Gastrocnemius medialis (tissue), 4 donors: ENCODE measurements around the gene NABP1. TPM values are rescaled to one million over a fixed set of nuclear protein-coding genes. Genes with fewer than 3 reads are reported as not detected.
A peak's percentile ranks its signal among the peaks of the same experiment; 100 is the strongest.

ENCODE experiments used
- ATAC-seq, 2 donors: fragments of 150-250 bp; one replicate each; pipeline ENCODE4 v1.9.1; 2016
- DNase-seq, 2 donors: peaks; one replicate each; pipeline ENCODE4 v3.0.0-alpha.2; 2019
- H3K27ac ChIP-seq, 4 donors: fragments of 200-600 bp; sonication (generic); 1 replicate in 1 of 4; 2 replicates in 3 of 4; pipeline ENCODE4 v1.5.1; 2016 to 2018; ENCODE audit warnings: mild to moderate bottlenecking in 2 of 4, moderate library complexity in 1 of 4
- H3K27me3 ChIP-seq, 3 donors: fragments of 200-600 bp; sonication (generic) in 2 of 3; 1 replicate in 1 of 3; 2 replicates in 2 of 3; pipeline versions ENCODE4 v1.5.1 to v1.6.0; 2016 to 2019; ENCODE audit warnings: mild to moderate bottlenecking in 1 of 3, moderate library complexity in 1 of 3
- H3K36me3 ChIP-seq, 2 donors: fragments of 200-600 bp; sonication (generic) in 1 of 2; one replicate each; pipeline ENCODE4 v1.5.1; 2017 to 2018
- H3K4me1 ChIP-seq, 2 donors: fragments of 200-600 bp; sonication (generic) in 1 of 2; one replicate each; pipeline ENCODE4 v1.5.1; 2016 to 2017; ENCODE audit warnings: mild to moderate bottlenecking in 2 of 2
- H3K4me3 ChIP-seq, 4 donors: fragments of 200-600 bp; sonication (generic) in 3 of 4; 1 replicate in 1 of 4; 2 replicates in 3 of 4; pipeline ENCODE4 v1.5.1; 2016 to 2019; ENCODE audit warnings: mild to moderate bottlenecking in 2 of 4
- H3K9me3 ChIP-seq, 3 donors: fragments of 200-600 bp; sonication (generic) in 2 of 3; 1 replicate in 1 of 3; 2 replicates in 2 of 3; pipeline ENCODE4 v1.5.1; 2016 to 2019
- CTCF ChIP-seq, 5 experiments: fragments of 450-650 bp in 3 of 5; fragments of 200-600 bp in 2 of 5; sonication (generic) in 2 of 5; IDR thresholded peaks in 4 of 5; conservative IDR thresholded peaks in 1 of 5; 1 replicate in 4 of 5; 2 replicates in 1 of 5; pipeline ENCODE4 v1.5.1; 2016 to 2019; ENCODE audit warnings: antibody characterized with exemption in 5 of 5, mild to moderate bottlenecking in 3 of 5, moderate library complexity in 3 of 5
- POLR2A ChIP-seq, 2 donors: fragments of 450-650 bp; IDR thresholded peaks; one replicate each; pipeline ENCODE4 v1.6.1; 2017; ENCODE audit warnings: antibody characterized with exemption in 2 of 2, mild to moderate bottlenecking in 2 of 2, moderate library complexity in 2 of 2
- in situ Hi-C, 4 donors: fragments of 200-750 bp; cut with MboI; loops; one replicate each; pipeline versions ENCODE4 v1.15.0 to v1.8.0; 2017; ENCODE audit warnings: low sequenced_read_pairs in 4 of 4
- intact Hi-C: fragments of 100-400 bp; cut with DNase I; formaldehyde crosslinking; loops from one replicate; pipeline ENCODE4 v1.15.1; 2023; ENCODE audit warnings: low total_unique reads
- total RNA-seq, 4 donors: library from RNA; depleted of rRNA; stranded (reverse); fragments of >200 nt; gene quantifications; one replicate each; pipeline versions ENCODE4 v1.1.0 to v1.2.3, GENCODE V29; 2016

NABP1 gene
- total RNA-seq, 4 donors from 2014 or later, result 0.63 to 5.5 (median 4.0) TPM

DNA sequence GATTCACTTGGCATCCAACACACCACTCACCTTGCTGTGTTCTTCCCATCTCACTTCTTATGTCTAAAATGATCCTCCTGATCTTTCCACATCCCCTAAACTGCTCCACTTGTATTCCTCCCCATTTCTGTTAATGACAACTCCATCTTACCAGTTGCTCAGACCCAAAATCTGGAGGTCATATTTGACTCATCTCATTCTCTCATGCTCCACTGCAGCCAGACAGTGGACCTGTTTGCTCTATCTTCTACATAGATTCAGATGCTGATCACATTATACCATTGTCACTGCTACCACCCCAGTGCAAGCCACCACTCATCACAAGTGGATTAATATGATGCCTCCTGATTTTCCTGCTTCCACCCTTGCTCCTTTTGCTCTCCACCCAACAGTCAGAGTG lies 7.9 kb upstream of the NABP1 start:
- in situ Hi-C loops, result no loop called here
- Histone ChIP-seq H3K4me1 (no peaks in the 10 kb centered on the region), H3K27ac (no peak overlapping the region), H3K9me3 (no peaks in the 10 kb centered on the region), H3K36me3 (no peaks in the 10 kb centered on the region), H3K27me3 (no peaks in the 10 kb centered on the region), H3K4me3 (no peak overlapping the region)
- intact Hi-C loops, result loop anchor here (10.0 kb wide), 2 partner anchors 505 to 1025 kb away; partner anchors contain the start of gene NAB1
- ATAC-seq (no peak), DNase-seq (no peak)
- TF ChIP-seq POLR2A (IDR thresholded peaks at IDR 0.05) (no peak), CTCF (IDR thresholded peaks at IDR 0.05 in 4 of 5, conservative IDR thresholded peaks at IDR 0.05 in 1 of 5) (no peak)

DNA sequence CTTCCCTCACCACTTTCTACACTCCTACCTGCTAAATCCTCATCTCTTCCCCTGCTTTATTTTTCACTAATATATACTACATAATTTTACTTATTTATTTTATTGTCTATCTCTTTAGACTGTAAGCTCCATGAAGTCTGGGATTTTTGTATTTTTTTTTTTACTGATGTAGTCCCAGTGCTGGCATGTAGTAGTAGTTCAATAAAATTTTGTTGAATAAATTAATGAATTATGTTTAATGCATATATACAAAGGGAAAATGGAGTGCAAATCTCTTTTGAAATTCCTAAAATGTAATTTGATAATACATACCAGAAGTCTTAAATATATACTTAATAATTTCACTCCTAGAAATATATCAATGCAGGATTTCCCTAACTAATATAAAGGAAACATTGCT lies 7.1 kb upstream of the NABP1 start:
- H3K9me3 ChIP-seq, result no peaks in the 10 kb centered on the region
- intact Hi-C loops (loop anchor here (10.0 kb wide), 2 partner anchors 506 to 1026 kb away; partner anchors contain the start of gene NAB1), in situ Hi-C loops (no loop called here)
- no peaks in the 10 kb centered on the region for H3K27me3 ChIP-seq
- ATAC-seq (no peak), DNase-seq (no peak)
- H3K4me1 ChIP-seq, result no peaks in the 10 kb centered on the region
- H3K27ac ChIP-seq, result no peak overlapping the region
- TF ChIP-seq POLR2A (IDR thresholded peaks at IDR 0.05) (no peak), CTCF (IDR thresholded peaks at IDR 0.05 in 4 of 5, conservative IDR thresholded peaks at IDR 0.05 in 1 of 5) (no peak)
- H3K36me3 ChIP-seq, result no peaks in the 10 kb centered on the region
- no peak overlapping the region for H3K4me3 ChIP-seq

DNA sequence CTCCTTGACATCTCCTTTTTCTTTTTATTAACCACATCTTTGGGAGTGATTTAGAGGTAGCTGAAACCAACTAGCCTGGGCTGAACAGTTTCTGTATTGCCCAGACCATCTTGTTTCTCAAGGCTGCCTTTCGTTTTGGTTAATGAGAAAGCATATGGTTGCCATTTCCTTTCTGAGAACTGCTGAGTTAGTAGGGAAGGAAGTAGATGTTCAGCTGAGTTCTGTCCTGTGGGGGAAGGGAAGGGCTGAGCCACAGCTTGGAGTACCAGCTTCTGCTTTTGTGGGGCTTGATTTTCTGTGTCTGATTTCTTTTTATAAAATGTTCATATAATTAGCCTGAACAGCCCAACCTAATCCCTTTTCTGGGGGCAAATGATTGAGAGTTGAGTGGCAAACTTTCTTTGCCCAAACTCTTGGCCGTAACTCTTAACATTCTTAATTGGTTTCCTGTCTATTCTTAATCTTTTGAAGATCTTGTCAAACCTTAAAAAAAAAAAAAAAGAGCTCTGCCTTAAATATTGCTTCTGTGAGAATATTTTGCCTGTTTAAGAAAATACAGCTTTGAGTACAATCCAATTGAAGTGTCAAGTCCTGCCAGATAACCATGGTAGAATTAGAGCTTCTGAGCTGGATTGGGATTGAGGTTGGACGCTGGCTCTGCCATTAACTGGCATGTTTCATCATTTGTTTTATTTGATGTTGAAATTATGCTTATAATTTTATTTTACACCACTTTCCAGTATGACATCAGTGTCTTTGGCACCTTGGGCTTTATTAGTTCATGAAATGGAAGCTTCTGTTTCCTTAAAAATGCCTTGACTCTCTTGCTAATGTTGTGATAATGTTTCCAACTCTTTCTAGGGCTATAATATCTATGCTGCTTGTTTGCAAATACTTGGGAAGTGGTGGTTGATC lies 1.9 kb upstream of the NABP1 start:
- Histone ChIP-seq H3K36me3 (no peaks in the 10 kb centered on the region), H3K4me3 (no peak overlapping the region), H3K27me3 (no peaks in the 10 kb centered on the region), H3K9me3 (no peaks in the 10 kb centered on the region), H3K4me1 (peaks cover 3 to 20% of the 10 kb centered on the region in 2 donors), H3K27ac (peak overlapping the region in 2 of 4 donors; percentile 89 to 96)
- in situ Hi-C loops (loop anchor here in 2 of 4 donors (25.0 kb wide), 2 partner anchors 514 to 664 kb away; partner anchors contain the start of genes STAT1 (in 2 of the 2) and STAT4 (in 1 of the 2)), intact Hi-C loops (loop anchor here (5.0 to 10.0 kb wide), 3 partner anchors 511 to 1031 kb away; partner anchors contain the start of genes GLS and NAB1)
- DNase-seq (peak in 1 of 2 donors; percentile 33), ATAC-seq (no peak)
- no peak for TF ChIP-seq CTCF (IDR thresholded peaks at IDR 0.05 in 4 of 5, conservative IDR thresholded peaks at IDR 0.05 in 1 of 5)
- no peak for TF ChIP-seq POLR2A (IDR thresholded peaks at IDR 0.05)

- H3K27ac ChIP-seq, result peak overlapping the region; percentile 86 to 97 (median 92)
- ATAC-seq (peak; percentile 28 to 42), DNase-seq (peak in 1 of 2 donors; percentile 33)
- no peaks in the 10 kb centered on the region for H3K27me3 ChIP-seq
- H3K4me3 ChIP-seq, result peak overlapping the region; percentile 68 to 90 (median 84)
- in situ Hi-C loops (loop anchor here in 2 of 4 donors (25.0 kb wide), 2 partner anchors 515 to 665 kb away; partner anchors contain the start of genes STAT1 (in 2 of the 2) and STAT4 (in 1 of the 2)), intact Hi-C loops (loop anchor here (5.0 to 10.0 kb wide), 3 partner anchors 512 to 1032 kb away; partner anchors contain the start of genes GLS and NAB1)
- H3K4me1 ChIP-seq, result peaks cover 3 to 24% of the 10 kb centered on the region in 2 donors
- peaks cover 0 to 4% of the 10 kb centered on the region in 2 donors for H3K36me3 ChIP-seq
- TF ChIP-seq CTCF (IDR thresholded peaks at IDR 0.05 in 4 of 5, conservative IDR thresholded peaks at IDR 0.05 in 1 of 5) (no peak), POLR2A (IDR thresholded peaks at IDR 0.05) (no peak)
- no peaks in the 10 kb centered on the region for H3K9me3 ChIP-seq
These were observed 918 bp upstream of the NABP1 start for GRCh38 chr2:191676790-191677645.
